ENCODE data around the gene CLDN4.

The CLDN4 gene

DNA sequence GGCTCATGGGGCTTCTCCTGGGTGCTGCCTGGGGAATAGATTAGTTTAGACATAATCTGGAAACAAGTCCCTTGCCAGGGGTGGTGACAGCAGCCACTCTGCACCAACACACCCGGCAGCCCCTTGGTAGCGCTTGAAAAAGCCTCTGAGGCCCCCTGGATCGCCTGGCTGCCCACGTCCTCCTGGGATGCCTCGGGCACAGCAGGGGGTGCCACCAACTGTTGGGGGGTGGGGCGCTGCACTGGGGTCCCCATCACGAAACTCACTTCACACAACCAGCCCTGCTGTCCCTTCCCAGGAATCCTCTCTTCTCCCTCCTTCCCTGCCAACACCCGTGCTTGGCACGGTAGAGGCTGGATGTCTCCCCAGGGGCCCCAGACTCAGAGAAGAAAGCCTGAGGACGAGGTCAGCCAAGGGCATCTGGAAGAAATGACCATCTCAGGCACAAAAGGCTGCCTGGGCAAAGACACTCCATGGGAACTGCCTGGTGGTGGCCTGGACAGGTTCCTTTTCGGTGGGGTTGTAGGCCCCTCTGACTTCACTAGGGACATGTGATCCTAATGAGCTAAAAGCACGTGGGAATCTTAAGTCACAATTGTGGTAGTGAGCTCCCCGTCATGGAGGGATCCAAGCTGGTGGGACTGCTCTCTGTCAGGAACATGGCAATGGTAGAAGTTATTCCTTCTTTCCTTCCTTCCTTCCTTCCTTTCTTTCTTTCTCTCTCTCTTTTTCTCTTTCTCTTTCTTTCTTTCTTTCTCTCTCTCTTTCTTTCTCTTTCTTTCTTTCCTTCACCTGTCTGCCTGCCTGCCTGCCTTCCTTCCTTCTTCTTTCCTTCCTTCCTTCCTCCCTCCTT is 41.5 kb downstream of the CLDN4 start:
- H3K4me1 Mint-ChIP-seq, result no peaks in the 10 kb centered on the region

DNA sequence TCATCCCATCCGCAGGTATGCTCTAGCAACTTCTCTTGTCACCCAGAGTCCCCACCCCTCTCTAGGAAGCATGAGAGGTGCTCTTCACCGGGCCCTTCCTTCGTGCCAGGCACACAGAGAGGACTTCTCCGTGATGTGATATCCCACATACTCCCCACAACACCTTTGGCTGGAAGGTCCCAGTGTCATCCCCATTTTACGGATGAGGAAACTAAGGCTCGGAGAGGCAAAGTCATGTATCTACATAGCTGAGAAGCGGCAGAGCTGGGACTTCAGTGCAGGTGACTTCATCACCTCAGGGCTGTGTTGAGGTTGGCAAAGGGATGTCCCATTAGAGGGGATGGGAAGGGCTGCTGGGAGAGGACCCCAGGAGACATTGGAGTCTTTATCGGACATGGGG is 45.6 kb downstream of the CLDN4 start:
- no peaks in the 10 kb centered on the region for H3K36me3 Mint-ChIP-seq
- peaks cover 2% of the 10 kb centered on the region for H3K27me3 Mint-ChIP-seq
- H3K27ac Mint-ChIP-seq, result no peak overlapping the region
- H3K9me3 Mint-ChIP-seq, result no peaks in the 10 kb centered on the region
- no peak overlapping the region for H3K4me3 Mint-ChIP-seq
- no peaks in the 10 kb centered on the region for H3K4me1 Mint-ChIP-seq

More for the DNA sequence above, 41.5 kb downstream of the CLDN4 start:
- Mint-ChIP-seq H3K9me3 (no peaks in the 10 kb centered on the region), H3K27ac (no peak overlapping the region), H3K36me3 (no peaks in the 10 kb centered on the region), H3K4me3 (no peak overlapping the region), H3K27me3 (no peaks in the 10 kb centered on the region)

DNA sequence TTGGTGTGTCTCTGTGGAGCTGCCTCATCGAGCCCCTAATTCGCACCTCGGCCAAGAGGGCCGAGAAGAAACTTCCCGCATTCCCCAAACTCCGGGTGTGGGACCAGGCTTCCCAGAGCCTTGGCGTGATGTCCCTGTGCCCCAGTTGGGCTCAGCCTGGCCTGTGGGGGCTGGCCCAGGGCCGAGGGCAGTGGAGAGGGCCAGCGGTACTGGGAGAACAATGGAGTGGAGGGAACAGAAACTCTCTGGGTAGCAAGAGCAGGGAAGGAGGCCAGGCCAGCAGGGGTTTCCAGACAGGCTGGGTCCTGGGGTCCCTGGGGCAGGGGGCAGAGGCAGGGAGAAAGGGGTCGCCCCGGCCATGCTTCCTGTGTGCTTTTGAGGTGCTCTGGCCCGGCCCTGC is 46.2 kb downstream of the CLDN4 start:
- Mint-ChIP-seq H3K4me1 (no peaks in the 10 kb centered on the region), H3K9me3 (no peaks in the 10 kb centered on the region), H3K27me3 (peaks cover 2% of the 10 kb centered on the region), H3K36me3 (no peaks in the 10 kb centered on the region), H3K4me3 (no peak overlapping the region), H3K27ac (no peak overlapping the region)

GRCh38 chr7:73879977-73880681 is 49.3 kb downstream of the CLDN4 start:
- H3K4me3 Mint-ChIP-seq, result no peak overlapping the region
- no peaks in the 10 kb centered on the region for H3K36me3 Mint-ChIP-seq
- no peaks in the 10 kb centered on the region for H3K4me1 Mint-ChIP-seq
- no peak overlapping the region for H3K27ac Mint-ChIP-seq
- H3K27me3 Mint-ChIP-seq, result peaks cover 4% of the 10 kb centered on the region
- H3K9me3 Mint-ChIP-seq, result no peaks in the 10 kb centered on the region

- Mint-ChIP-seq H3K4me1 (no peaks in the 10 kb centered on the region), H3K36me3 (no peaks in the 10 kb centered on the region), H3K27ac (no peak overlapping the region), H3K9me3 (no peaks in the 10 kb centered on the region), H3K27me3 (peaks cover 4% of the 10 kb centered on the region), H3K4me3 (no peak overlapping the region)
Measured at GRCh38 chr7:73880755-73881328, 50.0 kb downstream of the CLDN4 start.

DNA sequence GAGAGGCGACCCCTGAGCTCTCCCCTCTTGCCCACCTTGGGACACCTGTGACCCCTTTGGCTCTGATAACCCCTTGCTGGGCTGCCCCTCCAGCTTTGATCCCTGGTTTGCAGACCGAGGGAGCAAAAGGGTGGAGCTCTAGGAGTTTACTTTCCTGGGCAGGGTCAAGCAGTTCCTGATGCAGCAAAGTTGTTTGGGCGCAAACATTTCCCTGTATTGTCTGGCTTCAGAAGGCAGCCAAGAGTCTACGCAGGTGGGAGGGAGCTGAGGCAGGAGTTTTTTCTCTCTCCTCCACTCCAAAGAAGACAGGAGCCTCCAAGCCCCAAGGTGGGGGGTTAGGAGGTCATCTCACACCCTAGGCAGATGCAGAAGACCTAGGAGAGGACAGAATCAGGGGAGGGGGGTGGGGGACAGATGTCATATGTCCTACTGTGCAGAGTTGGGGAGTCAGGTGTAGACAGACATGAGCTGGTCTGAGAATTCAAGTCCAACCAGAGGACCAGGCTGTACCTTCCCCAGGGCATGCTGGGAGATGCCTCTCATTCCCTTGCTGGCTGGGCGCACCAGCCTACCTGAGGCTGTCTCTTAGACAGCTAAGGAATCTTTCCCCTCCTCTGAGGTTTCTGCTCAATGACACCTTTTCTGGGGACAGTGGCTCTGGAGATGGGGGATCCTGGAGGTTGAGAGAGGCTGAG is 50.7 kb downstream of the CLDN4 start:
- Mint-ChIP-seq H3K36me3 (no peaks in the 10 kb centered on the region), H3K9me3 (no peaks in the 10 kb centered on the region), H3K27me3 (peaks cover 7% of the 10 kb centered on the region), H3K4me1 (no peaks in the 10 kb centered on the region), H3K27ac (no peak overlapping the region), H3K4me3 (no peak overlapping the region)

DNA sequence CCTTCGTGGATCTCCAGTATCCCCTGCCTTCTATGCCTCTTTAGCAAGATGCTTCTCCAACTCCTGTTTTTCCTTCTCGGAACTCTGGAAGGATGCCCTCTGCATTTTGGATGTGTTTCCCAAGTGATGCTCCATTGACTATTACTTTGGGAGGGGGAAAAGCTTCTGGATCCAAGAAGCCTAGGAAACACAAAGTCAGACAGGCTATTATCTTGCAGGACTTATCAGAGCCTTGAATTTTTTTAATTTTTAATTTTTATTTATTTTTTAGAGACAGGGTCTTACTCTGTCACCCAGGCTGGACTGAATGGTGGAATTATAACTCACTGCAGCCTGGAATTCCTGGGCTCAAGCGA is 51.2 kb downstream of the CLDN4 start:
- Mint-ChIP-seq H3K4me1 (no peaks in the 10 kb centered on the region), H3K27me3 (peaks cover 7% of the 10 kb centered on the region), H3K27ac (no peak overlapping the region), H3K4me3 (no peak overlapping the region), H3K9me3 (no peaks in the 10 kb centered on the region), H3K36me3 (no peaks in the 10 kb centered on the region)
